NCI-H460 (cell line): Measurements from ENCODE around the gene NUDT9. TPM values are rescaled to one million over a fixed set of nuclear protein-coding genes. Genes with fewer than 3 reads are reported as not detected.
"Not testable (repeated sequence)": the region's sequence is repeated elsewhere in the genome, so short reads cannot be mapped to it uniquely, and the experiment has no call there.

Experiments used
- DNase-seq: peaks from one replicate; pipeline ENCODE4 v3.0.0-alpha.2; 2016; ENCODE audit warnings: low read depth; ENCODE audit errors: extremely low read depth
- total RNA-seq: library from RNA; depleted of rRNA; stranded (reverse); fragments of >200 nt; shearing (Covaris generic); gene quantifications from 2 replicates; pipeline ENCODE4 v1.2.3, GENCODE V29; 2014

NUDT9 gene
- total RNA-seq, 1 experiment from 2014 or later: 15.4 TPM

DNA sequence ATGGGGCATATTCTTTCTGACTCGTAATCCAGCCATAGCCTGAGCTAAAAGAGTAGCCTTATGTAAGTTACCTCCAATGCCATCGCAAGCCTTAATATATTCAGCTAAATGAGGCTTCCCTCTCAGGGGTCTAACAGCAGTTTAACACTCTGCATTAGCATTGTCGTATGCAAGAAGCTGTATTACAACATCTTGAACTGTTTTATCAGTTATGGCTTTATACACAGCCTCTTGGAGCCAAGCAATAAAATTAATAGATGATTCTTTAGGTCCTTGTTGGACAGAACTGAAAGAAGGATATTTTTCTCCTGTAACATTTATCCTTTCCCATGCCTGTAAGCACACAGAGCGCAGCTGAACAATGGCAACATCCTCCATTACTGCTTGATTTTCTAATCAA lies 15.5 kb upstream of the NUDT9 start:
- DNase-seq: not testable (repeated sequence)

DNA sequence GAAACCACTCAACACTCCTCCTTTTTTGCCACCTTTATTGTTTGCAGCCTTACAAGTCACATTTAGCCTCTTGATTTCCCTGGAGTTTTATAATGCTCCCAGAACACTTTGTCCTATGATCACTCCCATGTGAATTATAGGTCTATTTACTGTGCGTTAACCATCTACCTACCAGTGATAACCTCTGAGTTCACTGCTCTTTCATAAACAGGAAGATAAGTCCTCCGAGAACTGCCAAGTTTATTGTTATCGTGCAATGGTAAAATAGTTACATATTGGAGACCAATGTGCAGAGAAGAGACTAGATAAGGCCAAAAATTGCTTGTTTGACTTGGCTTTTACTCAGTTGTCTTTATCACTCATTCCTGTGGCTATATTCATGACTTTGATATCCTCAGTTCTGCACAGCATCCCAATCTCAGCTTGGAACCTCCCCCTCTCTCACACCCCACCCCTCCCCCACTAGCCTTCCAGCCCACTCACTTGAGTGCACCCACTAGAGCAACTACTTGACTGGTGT lies 12.9 kb upstream of the NUDT9 start:
- DNase-seq: no peak

DNA sequence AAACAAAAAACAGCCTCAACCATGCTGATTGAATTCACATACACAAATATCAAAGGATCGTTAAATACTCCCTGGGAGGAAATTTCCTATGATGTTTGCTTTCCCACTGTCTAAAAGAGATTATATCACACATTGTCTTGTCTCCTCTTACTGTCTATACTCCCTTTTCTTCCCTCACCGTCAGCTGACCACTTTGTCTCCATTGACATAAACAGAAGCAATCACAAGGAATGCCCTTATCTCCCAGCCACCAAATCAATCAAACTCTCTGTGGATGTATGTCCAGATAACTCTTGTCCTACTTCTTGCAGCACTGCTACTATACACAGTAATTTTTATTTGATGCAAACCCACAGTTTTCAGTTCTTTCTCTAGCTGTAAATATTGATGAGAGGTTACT lies 12.2 kb upstream of the NUDT9 start:
- no peak for DNase-seq

DNA sequence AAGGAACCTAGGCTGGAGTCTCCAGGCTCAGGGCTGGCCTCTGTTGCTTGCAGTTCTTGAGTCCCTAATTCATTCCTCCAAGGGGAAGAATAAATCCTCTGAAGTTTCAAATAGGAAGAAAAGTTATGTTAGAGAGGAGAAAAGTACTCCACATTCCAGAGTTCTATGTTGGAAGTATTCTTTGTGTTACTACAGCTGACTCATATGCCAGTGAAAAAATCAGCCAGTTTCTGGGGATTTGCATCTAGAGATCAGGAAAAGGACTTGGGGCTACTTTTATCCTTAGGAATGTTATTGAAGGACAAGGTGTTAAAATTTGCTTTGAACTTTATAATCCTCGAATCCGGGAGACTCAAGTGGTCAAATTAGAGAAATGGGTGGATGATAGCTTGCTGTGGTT lies 11.7 kb upstream of the NUDT9 start:
- no peak for DNase-seq

DNA sequence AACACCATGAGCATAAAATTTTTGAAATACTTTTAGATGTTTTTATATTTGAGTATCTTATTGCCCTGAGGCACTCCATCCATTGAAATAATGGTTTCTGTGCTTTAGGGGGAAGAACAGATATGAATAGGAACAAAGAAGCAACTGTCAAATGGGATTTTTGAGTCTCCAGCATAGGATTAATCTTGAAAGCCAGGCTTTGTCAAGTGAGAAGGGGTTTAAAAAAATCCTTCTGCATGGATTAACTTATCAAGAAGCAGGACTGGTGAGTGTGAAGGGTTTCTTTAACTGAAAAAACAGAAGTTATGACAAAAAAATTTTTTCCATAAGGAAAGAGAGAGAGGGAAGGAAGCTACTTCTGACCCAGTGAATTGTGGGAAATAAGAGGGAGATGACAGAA lies 7.6 kb upstream of the NUDT9 start:
- DNase-seq: no peak

DNA sequence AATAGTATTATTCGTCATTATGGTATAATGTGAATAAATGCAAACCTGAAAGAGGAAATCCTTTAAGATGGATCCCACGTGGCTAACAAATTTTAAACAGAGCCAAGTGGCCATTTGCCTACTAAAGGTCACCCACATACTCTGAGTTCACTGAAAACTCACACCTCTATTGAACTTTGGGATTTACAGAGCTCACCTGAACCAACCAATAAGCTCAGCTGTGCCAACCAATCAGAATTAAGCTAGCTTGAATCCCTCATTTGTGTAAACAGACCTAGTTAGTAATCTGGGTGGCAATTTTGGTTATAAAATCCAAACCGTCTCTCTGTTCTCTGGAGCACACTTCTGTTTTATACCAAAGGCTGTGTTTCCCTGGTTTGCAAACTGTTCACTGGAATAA lies 5.4 kb upstream of the NUDT9 start:
- no peak for DNase-seq

DNA sequence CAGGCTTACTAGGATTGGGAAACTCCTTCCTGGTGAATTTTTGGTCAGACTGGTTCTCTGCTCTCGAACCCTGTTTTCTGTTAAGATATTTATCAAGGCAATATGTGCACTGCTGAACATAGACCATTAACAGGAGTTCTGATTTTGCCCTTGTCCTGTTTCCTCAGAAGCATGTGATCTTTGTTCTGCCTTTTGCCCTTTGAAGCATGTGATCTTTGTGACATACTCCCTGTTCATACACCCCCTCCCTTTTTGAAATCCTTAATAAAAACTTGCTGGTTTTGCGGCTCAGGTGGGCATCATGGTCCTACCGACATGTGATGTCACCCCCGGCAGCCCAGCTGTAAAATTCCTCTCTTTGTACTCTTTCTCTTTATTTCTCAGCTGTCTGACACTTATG lies 4.0 kb upstream of the NUDT9 start:
- not testable (repeated sequence) for DNase-seq

DNA sequence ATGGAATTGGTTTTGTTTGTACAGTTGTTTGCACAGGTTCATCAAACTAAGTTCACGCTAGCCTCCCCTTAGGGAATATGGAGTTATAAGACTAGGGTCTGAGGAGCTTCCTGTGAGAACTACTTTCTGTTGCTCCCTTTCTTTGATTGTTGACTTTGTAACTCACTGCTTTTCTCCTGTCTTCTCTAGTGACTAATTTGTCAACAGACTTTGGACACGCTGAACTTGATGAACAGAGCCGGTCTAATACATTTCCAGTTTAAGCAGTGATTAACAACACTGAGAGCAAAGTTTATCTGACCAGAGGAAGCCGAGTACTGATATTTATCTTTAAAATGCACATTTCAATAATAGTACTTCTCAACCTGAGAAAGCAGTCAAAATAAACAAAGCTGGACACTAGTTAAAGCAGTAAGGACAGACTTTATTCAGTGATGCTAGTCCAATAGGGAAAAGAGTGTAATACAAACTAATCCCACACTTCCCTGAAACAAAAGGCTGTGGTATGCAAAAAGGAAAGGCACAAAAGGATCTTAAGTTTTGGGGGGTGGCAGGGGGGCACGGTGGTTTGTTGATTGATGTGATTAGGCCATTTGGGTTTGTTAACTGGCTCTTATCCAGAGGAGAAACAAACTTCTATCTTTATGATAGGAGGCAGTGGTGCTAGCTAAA lies 2.7 kb upstream of the NUDT9 start:
- DNase-seq: no peak

DNA sequence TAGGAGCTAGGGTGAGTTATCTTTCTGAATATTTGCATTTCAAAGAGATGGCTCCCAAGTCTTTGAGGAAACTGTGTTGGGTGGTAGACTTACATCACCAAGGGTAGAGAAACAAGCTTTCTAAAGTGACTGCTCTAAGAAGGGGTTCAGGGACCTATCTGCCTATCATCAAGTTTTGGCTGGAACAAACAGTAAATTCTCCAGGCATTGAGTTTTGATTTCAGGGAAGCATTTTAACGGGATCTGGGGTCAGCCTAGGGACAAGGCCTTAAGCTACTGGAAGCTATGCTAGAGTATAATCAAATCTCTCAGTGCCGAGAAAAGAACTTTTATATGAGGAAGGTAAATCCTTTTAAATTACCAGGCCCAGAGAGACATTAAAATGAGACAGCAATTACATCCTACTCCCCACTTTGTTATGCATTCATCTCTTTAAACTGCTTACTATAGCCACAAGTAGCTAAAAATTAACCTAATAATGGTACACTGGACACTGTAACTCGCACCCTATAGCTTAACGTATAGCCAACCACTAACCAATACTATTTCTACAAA lies 2.0 kb upstream of the NUDT9 start:
- DNase-seq: no peak

DNA sequence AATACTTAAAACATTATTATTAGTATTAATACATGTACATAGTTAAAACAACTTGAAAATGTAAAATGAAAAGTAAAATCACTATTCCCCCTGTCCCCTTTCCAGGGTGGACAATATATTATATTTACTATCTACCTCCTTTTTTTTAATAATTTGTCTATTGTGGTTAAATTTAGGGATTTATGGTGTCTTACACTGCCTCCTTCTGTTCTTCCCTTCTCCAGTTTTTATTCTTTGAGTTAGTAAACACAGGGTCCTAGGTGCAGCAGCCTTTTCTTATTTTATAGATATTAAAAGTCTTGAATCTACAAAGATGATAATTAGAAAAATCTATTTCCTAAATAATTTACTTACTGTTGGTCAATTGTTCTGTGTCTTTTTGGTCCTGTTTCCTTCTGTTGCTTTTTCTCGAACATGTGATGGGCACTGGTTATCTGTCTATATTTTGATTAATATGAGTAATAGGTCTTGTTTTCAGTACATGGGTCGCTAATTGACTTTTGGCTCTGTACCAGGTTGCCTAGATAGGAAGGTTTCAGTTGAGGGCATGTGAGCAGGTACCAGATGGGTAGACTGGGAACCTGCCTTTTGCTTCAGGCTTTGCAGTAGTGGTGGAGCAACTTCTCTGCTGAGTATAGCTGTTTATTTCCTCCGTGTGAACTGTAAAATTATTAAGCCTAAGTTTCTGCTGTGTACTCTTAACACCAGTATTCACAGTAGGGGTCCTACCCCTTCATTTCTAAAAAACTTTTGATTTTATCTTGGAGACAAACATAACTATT lies 1.1 kb downstream of the NUDT9 start:
- no peak for DNase-seq

DNA sequence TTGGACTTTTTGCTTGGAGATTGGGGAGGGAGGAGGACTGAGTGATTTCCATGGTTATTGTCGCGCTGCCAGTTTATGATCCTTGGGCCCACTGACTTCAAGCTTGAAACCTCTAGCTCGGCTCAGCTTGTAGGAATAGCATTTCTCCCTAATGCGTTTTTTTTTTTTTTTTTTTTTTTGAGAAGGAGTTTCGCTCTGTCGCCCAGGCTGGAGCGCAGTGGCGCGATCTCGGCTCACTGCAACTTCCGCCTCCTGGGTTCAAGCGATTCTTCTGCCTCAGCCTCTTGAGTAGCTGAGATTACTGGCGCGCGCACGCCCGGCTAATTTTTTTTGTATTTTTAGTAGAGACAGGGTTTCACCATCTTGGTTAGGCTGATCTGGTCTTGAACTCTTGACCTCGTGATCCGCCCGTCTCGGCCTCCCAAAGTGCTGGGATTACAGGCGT lies 1.7 kb downstream of the NUDT9 start:
- DNase-seq: not testable (repeated sequence)

DNA sequence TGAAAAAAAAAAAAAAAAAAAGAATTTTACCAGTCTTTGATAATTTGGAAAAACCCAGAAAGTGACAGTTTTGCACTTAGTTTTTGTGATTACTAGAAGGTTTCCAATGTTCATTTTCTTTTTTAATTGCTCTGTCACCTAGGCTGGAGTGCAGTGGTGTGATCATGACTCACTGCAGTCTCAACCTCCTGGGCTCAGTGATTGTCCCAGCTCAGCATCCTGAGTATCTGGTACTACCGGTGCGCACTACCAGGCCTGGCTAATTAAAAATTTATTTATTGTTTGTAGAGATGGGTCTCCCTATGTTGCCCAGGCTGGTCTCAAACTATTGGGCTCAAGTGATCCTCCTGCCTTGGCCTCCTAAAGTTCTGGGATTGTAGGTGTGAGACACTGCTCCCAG lies 3.3 kb downstream of the NUDT9 start:
- no peak for DNase-seq

DNA sequence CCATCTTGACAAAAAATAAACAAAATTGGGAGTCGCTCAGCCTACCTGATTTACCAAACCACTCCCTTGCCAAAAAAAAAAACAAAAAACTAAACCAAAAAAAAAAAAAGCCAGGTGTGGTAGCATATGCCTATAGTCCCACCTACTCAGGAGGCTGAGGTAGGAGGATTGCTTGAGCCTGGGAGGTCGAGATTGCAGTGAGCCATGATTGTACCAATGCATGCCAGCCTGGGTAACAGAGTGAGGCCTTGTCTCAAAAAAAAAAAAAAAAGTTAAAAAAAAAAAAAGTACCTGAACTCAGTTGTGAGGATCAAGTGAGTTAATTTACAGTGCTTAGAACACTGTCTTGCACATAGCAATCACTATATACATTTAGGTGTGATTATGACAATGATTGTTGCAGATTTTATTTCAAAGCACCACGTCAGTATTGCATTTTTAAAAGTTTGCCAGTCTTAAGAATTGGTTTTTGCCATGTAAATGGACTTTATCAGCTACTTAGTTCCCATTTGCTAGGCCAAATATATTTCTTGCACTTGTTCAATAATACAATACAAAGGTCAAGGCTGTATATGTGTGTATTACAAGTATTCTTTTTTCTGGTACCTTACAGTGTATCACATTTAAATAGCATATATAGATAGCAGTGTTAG lies 4.6 kb downstream of the NUDT9 start:
- DNase-seq: no peak

DNA sequence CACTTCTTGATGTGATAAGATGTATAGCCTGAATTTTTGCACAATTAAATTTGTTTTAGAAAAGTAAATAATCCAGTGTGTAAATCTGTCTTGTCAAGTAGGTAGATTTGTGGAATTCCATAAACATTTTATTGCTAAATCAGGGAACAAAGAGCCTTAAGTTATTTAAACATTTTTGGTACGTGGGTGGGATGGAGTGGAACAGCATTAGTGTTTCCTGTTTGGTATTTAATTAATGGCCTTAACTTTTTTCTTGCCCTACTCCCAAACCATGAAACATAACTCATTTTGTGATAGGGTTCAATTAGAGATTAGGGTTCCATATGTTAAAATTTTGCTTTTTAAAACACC lies 5.1 kb downstream of the NUDT9 start:
- no peak for DNase-seq

DNA sequence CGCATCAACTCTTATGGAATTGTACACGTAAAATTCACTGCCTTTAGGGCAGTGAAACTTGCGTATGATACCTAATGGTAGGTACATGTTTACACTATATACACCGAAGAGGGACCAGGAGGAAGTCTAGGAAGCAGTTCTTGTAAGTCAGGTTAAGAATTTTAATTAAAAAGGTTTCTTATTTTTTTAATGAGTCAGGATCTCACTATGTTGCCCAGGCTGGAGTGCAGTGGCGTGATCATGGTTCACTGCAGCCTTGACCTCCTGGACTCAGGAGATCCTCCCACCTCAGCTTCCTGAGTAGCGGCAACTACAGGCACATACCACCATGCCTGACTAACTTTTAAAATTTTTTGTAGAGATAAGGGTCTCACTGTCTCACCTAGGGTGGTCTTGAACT lies 6.6 kb downstream of the NUDT9 start:
- no peak for DNase-seq

DNA sequence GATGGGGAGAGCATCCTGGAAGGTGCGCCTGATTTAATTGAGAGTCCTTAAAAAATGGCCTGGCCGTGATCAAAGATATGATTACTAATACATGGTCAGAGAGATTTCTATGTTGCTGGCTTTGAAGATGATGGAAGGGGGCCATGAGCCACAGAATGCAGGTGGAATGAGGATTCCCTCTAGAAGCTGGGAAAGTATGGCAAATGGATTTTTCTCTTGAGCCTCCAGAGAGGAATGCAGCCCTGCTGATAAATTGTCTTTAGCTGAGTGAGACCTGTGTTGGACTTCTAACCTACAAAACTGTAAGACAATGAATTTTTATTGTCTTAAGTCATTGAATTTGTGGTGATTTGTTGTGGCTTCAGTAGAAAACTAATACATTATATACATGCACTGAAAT lies 7.7 kb downstream of the NUDT9 start:
- DNase-seq: no peak

DNA sequence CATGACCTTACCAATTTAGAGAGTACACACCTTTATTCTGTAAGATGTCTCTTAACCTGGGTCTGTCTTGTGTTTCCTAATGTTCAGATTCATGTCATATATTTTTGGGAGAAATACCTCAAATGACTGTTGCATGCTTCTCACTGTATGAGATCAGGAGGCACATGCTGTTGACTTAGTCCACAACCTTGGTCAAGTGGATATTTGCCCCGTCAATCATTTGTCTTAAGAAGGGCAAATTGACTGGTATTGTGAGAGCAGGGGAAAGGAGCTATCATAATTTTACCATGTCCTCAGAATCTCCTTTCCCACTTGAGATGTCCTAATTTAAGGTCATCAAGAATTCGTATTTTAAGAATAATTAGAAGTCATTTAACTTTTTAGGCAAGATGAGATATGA lies 11.0 kb downstream of the NUDT9 start:
- DNase-seq: no peak

DNA sequence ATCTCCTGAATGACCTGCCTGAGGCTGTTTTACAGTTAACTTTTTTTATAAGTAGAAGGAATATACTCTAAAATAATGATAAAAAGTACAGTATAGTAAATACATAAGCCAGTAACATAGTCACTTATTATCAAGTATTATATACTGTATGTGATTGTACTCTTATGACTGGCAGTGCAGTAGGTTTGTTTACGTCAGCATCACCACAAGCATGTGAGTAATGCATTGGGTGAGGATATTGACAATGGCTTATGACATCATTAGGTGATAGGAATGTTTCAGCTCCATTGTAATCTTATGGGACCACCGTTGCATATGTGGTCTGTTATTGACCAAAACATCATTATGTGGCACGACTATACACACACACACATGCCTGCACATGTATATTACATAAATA lies 20.5 kb downstream of the NUDT9 start:
- no peak for DNase-seq

DNA sequence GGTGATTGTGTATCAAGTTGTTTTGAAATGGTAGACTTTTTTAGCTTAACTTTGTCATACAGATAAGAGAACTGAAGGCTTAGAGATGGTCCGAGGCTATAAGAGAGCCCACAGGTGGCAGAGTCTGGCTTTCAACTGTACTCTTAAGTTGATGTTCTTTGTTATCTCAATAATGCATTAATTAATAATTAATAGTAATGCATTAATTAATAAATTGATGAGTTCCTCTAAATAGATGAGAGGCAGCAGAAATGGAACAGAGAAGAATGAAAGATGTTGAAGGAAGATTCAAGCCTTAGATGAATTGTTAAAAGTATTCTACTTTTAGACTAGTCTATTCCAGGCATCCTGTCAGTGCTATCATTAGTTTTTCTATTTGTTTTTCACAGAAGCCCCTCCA lies 22.4 kb downstream of the NUDT9 start:
- no peak for DNase-seq

DNA sequence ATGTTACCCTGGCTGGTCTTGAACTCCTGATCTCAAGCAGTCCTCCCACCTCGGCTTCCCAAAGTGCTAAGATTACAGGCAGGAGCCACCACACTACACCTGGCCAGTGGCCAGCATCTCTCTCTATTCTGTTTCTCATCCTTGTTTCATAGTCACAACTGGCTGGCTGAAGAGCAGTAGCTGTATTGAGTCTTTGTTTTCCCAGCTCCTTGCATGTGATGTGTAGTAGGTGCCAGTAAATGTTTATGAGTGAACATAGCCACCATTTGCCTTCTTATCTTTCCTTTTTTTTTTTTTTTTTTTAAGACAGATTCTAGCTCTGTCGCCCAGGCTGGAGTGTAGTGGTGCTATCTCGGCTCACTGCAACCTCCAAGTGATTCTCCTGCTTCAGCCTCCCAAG lies 23.6 kb downstream of the NUDT9 start:
- DNase-seq: no peak

DNA sequence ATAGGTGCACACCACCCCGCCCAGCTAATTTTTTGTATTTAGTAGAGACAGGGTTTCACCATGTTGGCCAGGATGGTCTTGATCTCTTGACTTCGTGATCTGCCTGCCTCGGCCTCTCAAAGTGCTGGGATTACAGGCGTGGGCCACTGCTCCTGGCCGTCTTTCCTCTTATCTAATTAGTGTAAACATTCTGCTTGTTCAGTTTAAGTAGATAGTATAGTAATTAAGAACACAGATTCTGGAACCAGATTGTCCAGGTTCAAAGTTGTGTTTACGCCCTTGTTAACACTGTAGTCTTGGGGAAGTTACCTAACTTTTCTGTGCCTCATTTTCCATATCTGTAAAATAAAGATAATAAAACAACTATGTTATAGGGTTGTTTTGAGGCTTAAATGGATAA lies 24.0 kb downstream of the NUDT9 start:
- DNase-seq: not testable (repeated sequence)
